HEK293 (cell line): ENCODE data around the gene ADRM1.

Experiments
- CTCF ChIA-PET: fragments of 350-600 bp; formaldehyde crosslinking; extraction: SDS; loops from one replicate; lab custom pipeline; 2021; ENCODE audit warnings: antibody characterized with exemption; lab: Yijun Ruan, JAX
- POLR2A ChIA-PET: fragments of 300-600 bp; formaldehyde crosslinking; extraction: SDS; loops from one replicate; lab custom pipeline; 2020; ENCODE audit warnings: antibody characterized with exemption, inconsistent platforms; lab: Yijun Ruan, JAX
- H3K27ac ChIP-seq: fragments of 200-500 bp; sonication (Bioruptor generic); 2 replicates; pipeline ENCODE4 v1.5.1; 2014; ENCODE audit warnings: low read depth, low read length, control low read depth, inconsistent platforms; ENCODE audit errors: extremely low read depth
- H3K36me3 ChIP-seq, 2 experiments: fragments of 200-500 bp in 1 of 2; sonication (Bioruptor generic) in 1 of 2; 1 replicate in 1 of 2; 2 replicates in 1 of 2; pipeline ENCODE4 v1.5.1; 2014 to 2017; ENCODE audit warnings: inconsistent platforms in 2 of 2, low read length in 2 of 2; ENCODE audit not compliant: control insufficient read depth in 2 of 2, insufficient read depth in 1 of 2
- H3K4me1 ChIP-seq: fragments of 200-500 bp; sonication (Bioruptor generic); 2 replicates; pipeline ENCODE4 v1.5.1; 2014; ENCODE audit warnings: mild to moderate bottlenecking, low read length, inconsistent platforms; ENCODE audit not compliant: control insufficient read depth, insufficient read depth
- H3K4me3 ChIP-seq: 2 replicates; pipeline ENCODE4 v1.5.1; 2011; ENCODE audit warnings: low read depth, mild to moderate bottlenecking, control low read depth, low read length, moderate library complexity
- H3K9me3 ChIP-seq: fragments of 200-500 bp; sonication (Bioruptor generic); 2 replicates; pipeline ENCODE4 v1.5.1; 2014; ENCODE audit warnings: low read depth, low read length, inconsistent platforms; ENCODE audit not compliant: control insufficient read depth, insufficient read depth
- EGR2 ChIP-seq: fragments of 450-650 bp; formaldehyde crosslinking; IDR thresholded peaks from 2 replicates; pipeline ENCODE4 v1.5.1; 2016; ENCODE audit warnings: low read depth, missing biosample characterization, missing genetic modification characterization
- GFI1B ChIP-seq: fragments of 450-650 bp; formaldehyde crosslinking; IDR thresholded peaks from 2 replicates; pipeline ENCODE4 v1.5.1; 2016; ENCODE audit warnings: missing biosample characterization, missing genetic modification characterization
- IKZF3 ChIP-seq: fragments of 450-650 bp; IDR thresholded peaks from 2 replicates; pipeline ENCODE4 v1.5.0; 2018; ENCODE audit warnings: missing biosample characterization, mild to moderate bottlenecking, missing genetic modification characterization, moderate library complexity
- ZBTB17 ChIP-seq: fragments of 450-650 bp; formaldehyde crosslinking; IDR thresholded peaks from 2 replicates; pipeline ENCODE4 v1.5.1; 2016; ENCODE audit warnings: missing biosample characterization, missing genetic modification characterization
- ZBTB48 ChIP-seq: fragments of 450-650 bp; formaldehyde crosslinking; IDR thresholded peaks from 2 replicates; pipeline ENCODE4 v1.5.1; 2016; ENCODE audit warnings: missing biosample characterization, missing genetic modification characterization
- ZBTB7A ChIP-seq: fragments of 450-650 bp; formaldehyde crosslinking; IDR thresholded peaks from 2 replicates; pipeline ENCODE4 v1.5.1; 2016; ENCODE audit warnings: low read depth, missing biosample characterization, missing genetic modification characterization
- ZBTB8A ChIP-seq: fragments of 450-650 bp; formaldehyde crosslinking; IDR thresholded peaks from 2 replicates; pipeline ENCODE4 v1.5.1; 2016; ENCODE audit warnings: missing biosample characterization, missing genetic modification characterization
- ZEB2 ChIP-seq: fragments of 450-650 bp; formaldehyde crosslinking; IDR thresholded peaks from 2 replicates; pipeline ENCODE4 v1.5.1; 2016; ENCODE audit warnings: missing biosample characterization, missing genetic modification characterization
- ZFP69B ChIP-seq: fragments of 450-650 bp; formaldehyde crosslinking; IDR thresholded peaks from 2 replicates; pipeline ENCODE4 v1.5.1; 2016; ENCODE audit warnings: missing biosample characterization, missing genetic modification characterization
- ZNF132 ChIP-seq: fragments of 450-650 bp; formaldehyde crosslinking; IDR thresholded peaks from 2 replicates; pipeline ENCODE4 v1.5.1; 2017; ENCODE audit warnings: missing biosample characterization, missing genetic modification characterization, borderline replicate concordance
- ZNF274 ChIP-seq, 2 experiments: fragments of 200-500 bp in 1 of 2; fragments of 450-650 bp in 1 of 2; sonication (Bioruptor generic) in 1 of 2; formaldehyde crosslinking in 1 of 2; IDR thresholded peaks; 2 replicates each; pipeline versions ENCODE4 v1.5.1 to v1.6.1; 2014 to 2016; ENCODE audit warnings: borderline replicate concordance in 1 of 2, inconsistent platforms in 1 of 2, low read length in 1 of 2, missing biosample characterization in 1 of 2, missing genetic modification characterization in 1 of 2
- ZNF596 ChIP-seq: fragments of 450-650 bp; IDR thresholded peaks from 2 replicates; pipeline ENCODE4 v1.5.0; 2018; ENCODE audit warnings: missing biosample characterization, mild to moderate bottlenecking, missing genetic modification characterization, moderate library complexity
- ZNF600 ChIP-seq: fragments of 450-650 bp; formaldehyde crosslinking; IDR thresholded peaks from 2 replicates; pipeline ENCODE4 v1.5.1; 2016; ENCODE audit warnings: missing biosample characterization, missing genetic modification characterization
- ZNF830 ChIP-seq: fragments of 450-650 bp; IDR thresholded peaks from 2 replicates; pipeline ENCODE4 v1.5.0; 2018; ENCODE audit warnings: missing biosample characterization, missing genetic modification characterization, low read depth, mild to moderate bottlenecking, moderate library complexity
- TF ChIP-seq, protein P1 (sequence below): fragments of 450-650 bp; IDR thresholded peaks from 2 replicates; pipeline ENCODE4 v1.5.1; 2018; ENCODE audit warnings: missing biosample characterization, mild to moderate bottlenecking, missing genetic modification characterization
- TF ChIP-seq, protein P2 (sequence below): fragments of 450-650 bp; formaldehyde crosslinking; IDR thresholded peaks from 2 replicates; pipeline ENCODE4 v1.5.1; 2016; ENCODE audit warnings: missing biosample characterization, missing genetic modification characterization
- TF ChIP-seq, protein P3 (sequence below): fragments of 450-650 bp; formaldehyde crosslinking; IDR thresholded peaks from 2 replicates; pipeline ENCODE4 v1.5.1; 2017; ENCODE audit warnings: missing biosample characterization, missing genetic modification characterization
- TF ChIP-seq, protein P4 (sequence below): fragments of 450-650 bp; formaldehyde crosslinking; optimal IDR thresholded peaks from 2 replicates; pipeline ENCODE3; 2016; ENCODE audit warnings: missing biosample characterization, mild to moderate bottlenecking, missing genetic modification characterization
- TF ChIP-seq, protein P5 (sequence below): fragments of 450-650 bp; formaldehyde crosslinking; conservative IDR thresholded peaks from 2 replicates; pipeline ENCODE4 v1.5.1; 2016; ENCODE audit warnings: low read depth, missing biosample characterization, missing genetic modification characterization
- TF ChIP-seq, protein P6 (sequence below): fragments of 450-650 bp; formaldehyde crosslinking; IDR thresholded peaks from 2 replicates; pipeline ENCODE4 v1.5.1; 2016; ENCODE audit warnings: missing biosample characterization, missing genetic modification characterization

Gene ADRM1, protein sequence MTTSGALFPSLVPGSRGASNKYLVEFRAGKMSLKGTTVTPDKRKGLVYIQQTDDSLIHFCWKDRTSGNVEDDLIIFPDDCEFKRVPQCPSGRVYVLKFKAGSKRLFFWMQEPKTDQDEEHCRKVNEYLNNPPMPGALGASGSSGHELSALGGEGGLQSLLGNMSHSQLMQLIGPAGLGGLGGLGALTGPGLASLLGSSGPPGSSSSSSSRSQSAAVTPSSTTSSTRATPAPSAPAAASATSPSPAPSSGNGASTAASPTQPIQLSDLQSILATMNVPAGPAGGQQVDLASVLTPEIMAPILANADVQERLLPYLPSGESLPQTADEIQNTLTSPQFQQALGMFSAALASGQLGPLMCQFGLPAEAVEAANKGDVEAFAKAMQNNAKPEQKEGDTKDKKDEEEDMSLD

DNA sequence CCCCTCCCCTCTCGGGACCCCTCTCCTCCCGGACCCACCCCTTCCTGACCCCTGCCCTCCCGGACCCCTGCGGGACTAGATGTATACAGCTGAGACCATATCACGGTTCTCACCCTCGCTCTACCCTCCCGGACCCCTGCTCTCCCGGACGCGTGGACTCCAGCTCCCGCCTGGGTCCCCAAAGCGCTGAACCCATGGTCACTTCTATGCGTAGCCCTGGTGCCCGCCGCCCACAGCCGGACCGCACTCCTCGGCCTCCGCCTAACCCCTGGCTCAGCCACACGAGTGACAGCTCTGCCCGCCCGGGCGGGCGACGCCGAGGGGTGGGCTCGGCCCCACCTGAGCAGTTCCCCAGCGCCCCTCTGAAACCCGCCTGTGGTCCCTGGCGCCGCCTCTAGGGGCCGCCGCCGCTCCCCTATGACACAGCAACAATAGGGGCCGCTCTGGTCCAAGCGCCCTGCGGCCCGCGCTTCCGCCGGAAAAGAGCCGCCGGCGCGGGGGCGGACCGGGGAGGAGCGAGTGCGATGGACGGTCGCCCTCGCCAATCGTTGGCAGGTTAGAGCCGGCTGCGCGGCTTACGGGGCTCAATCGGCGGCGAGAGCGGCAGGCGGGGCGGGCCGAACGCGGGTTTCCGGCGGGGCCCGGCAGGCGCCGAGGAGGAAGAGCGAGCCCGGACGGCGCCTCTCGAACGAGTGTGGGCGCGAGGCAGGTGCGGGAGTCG, at the start of gene ADRM1:
Gene ADRM1, plus strand, starts transcription at position 657 of the 721 bp plus-strand sequence. CDS start 572 bp downstream, outside the sequence.
- Histone ChIP-seq H3K4me3 (peak within 1 kb of the TSS; percentile 92), H3K9me3 (no peaks in the 10 kb centered on the region), H3K27ac (peak within 1 kb of the TSS; percentile 91), H3K36me3 (peaks cover 0 to 56% of the 10 kb centered on the region in 2 experiments; a peak in 1 of 3 replicates), H3K4me1 (peaks cover 8% of the 10 kb centered on the region)
- POLR2A ChIA-PET = interaction anchor here (0.6 to 1.2 kb wide), 9 partner anchors 48 to 489 kb away, joined by 3 to 15 read pairs (median 4); partner anchors contain the start of genes LAMA5 and RPS21
- CTCF ChIA-PET = interaction anchor here (0.6 to 1.1 kb wide), 7 partner anchors 66 to 197 kb away, joined by 3 to 10 read pairs (median 3); no protein-coding TSS in a partner anchor
- TF ChIP-seq, protein P1, sequence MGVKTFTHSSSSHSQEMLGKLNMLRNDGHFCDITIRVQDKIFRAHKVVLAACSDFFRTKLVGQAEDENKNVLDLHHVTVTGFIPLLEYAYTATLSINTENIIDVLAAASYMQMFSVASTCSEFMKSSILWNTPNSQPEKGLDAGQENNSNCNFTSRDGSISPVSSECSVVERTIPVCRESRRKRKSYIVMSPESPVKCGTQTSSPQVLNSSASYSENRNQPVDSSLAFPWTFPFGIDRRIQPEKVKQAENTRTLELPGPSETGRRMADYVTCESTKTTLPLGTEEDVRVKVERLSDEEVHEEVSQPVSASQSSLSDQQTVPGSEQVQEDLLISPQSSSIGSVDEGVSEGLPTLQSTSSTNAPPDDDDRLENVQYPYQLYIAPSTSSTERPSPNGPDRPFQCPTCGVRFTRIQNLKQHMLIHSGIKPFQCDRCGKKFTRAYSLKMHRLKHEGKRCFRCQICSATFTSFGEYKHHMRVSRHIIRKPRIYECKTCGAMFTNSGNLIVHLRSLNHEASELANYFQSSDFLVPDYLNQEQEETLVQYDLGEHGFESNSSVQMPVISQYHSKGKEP (tag by site-specific recombination) = peak; percentile 53; the same call in 1 of the 2 replicates
- TF ChIP-seq ZBTB48 (tag by site-specific recombination) = peak; percentile 80
- TF ChIP-seq, protein P2, sequence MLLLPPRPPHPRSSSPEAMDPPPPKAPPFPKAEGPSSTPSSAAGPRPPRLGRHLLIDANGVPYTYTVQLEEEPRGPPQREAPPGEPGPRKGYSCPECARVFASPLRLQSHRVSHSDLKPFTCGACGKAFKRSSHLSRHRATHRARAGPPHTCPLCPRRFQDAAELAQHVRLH = 0 out of 2 replicates have a peak, but pooled peaks have one; percentile 20
- TF ChIP-seq ZBTB7A (tag by site-specific recombination) = peak; percentile 95
- TF ChIP-seq, protein P3, sequence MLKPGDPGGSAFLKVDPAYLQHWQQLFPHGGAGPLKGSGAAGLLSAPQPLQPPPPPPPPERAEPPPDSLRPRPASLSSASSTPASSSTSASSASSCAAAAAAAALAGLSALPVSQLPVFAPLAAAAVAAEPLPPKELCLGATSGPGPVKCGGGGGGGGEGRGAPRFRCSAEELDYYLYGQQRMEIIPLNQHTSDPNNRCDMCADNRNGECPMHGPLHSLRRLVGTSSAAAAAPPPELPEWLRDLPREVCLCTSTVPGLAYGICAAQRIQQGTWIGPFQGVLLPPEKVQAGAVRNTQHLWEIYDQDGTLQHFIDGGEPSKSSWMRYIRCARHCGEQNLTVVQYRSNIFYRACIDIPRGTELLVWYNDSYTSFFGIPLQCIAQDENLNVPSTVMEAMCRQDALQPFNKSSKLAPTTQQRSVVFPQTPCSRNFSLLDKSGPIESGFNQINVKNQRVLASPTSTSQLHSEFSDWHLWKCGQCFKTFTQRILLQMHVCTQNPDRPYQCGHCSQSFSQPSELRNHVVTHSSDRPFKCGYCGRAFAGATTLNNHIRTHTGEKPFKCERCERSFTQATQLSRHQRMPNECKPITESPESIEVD = no peak
- no peak for TF ChIP-seq ZNF830 (tag by site-specific recombination)
- TF ChIP-seq EGR2 (tag by site-specific recombination) = peak; percentile 84
- TF ChIP-seq, protein P4, sequence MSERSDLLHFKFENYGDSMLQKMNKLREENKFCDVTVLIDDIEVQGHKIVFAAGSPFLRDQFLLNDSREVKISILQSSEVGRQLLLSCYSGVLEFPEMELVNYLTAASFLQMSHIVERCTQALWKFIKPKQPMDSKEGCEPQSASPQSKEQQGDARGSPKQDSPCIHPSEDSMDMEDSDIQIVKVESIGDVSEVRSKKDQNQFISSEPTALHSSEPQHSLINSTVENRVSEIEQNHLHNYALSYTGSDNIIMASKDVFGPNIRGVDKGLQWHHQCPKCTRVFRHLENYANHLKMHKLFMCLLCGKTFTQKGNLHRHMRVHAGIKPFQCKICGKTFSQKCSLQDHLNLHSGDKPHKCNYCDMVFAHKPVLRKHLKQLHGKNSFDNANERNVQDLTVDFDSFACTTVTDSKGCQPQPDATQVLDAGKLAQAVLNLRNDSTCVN (tag by site-specific recombination) = peak; percentile 78
- no peak for TF ChIP-seq ZNF274 (IDR thresholded peaks at IDR 0.05; ENCODE audit: low read length)
- no peak for TF ChIP-seq ZNF274 (tag by site-specific recombination; IDR thresholded peaks at IDR 0.05; ENCODE audit: borderline replicate concordance)
- peak; percentile 30; the same call in 1 of the 2 replicates for TF ChIP-seq ZNF596 (tag by site-specific recombination)
- TF ChIP-seq, protein P5, sequence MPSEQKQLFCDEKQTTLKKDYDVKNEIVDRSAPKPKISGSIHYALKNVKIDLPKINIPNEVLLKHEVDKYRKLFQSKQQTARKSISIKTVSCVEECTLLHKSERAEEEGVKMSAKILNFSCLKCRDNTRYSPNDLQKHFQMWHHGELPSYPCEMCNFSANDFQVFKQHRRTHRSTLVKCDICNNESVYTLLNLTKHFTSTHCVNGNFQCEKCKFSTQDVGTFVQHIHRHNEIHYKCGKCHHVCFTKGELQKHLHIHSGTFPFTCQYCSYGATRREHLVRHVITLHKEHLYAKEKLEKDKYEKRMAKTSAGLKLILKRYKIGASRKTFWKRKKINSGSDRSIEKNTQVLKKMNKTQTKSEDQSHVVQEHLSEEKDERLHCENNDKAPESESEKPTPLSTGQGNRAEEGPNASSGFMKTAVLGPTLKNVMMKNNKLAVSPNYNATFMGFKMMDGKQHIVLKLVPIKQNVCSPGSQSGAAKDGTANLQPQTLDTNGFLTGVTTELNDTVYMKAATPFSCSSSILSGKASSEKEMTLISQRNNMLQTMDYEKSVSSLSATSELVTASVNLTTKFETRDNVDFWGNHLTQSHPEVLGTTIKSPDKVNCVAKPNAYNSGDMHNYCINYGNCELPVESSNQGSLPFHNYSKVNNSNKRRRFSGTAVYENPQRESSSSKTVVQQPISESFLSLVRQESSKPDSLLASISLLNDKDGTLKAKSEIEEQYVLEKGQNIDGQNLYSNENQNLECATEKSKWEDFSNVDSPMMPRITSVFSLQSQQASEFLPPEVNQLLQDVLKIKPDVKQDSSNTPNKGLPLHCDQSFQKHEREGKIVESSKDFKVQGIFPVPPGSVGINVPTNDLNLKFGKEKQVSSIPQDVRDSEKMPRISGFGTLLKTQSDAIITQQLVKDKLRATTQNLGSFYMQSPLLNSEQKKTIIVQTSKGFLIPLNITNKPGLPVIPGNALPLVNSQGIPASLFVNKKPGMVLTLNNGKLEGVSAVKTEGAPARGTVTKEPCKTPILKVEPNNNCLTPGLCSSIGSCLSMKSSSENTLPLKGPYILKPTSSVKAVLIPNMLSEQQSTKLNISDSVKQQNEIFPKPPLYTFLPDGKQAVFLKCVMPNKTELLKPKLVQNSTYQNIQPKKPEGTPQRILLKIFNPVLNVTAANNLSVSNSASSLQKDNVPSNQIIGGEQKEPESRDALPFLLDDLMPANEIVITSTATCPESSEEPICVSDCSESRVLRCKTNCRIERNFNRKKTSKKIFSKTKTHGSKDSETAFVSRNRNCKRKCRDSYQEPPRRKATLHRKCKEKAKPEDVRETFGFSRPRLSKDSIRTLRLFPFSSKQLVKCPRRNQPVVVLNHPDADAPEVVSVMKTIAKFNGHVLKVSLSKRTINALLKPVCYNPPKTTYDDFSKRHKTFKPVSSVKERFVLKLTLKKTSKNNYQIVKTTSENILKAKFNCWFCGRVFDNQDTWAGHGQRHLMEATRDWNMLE = peak; percentile 51
- TF ChIP-seq GFI1B (tag by site-specific recombination) = no peak
- TF ChIP-seq ZFP69B (tag by site-specific recombination) = 0 out of 2 replicates have a peak, but pooled peaks have one; percentile 33
- TF ChIP-seq ZBTB8A (tag by site-specific recombination) = peak; percentile 88
- peak; percentile 84 for TF ChIP-seq ZEB2
- TF ChIP-seq, protein P6, sequence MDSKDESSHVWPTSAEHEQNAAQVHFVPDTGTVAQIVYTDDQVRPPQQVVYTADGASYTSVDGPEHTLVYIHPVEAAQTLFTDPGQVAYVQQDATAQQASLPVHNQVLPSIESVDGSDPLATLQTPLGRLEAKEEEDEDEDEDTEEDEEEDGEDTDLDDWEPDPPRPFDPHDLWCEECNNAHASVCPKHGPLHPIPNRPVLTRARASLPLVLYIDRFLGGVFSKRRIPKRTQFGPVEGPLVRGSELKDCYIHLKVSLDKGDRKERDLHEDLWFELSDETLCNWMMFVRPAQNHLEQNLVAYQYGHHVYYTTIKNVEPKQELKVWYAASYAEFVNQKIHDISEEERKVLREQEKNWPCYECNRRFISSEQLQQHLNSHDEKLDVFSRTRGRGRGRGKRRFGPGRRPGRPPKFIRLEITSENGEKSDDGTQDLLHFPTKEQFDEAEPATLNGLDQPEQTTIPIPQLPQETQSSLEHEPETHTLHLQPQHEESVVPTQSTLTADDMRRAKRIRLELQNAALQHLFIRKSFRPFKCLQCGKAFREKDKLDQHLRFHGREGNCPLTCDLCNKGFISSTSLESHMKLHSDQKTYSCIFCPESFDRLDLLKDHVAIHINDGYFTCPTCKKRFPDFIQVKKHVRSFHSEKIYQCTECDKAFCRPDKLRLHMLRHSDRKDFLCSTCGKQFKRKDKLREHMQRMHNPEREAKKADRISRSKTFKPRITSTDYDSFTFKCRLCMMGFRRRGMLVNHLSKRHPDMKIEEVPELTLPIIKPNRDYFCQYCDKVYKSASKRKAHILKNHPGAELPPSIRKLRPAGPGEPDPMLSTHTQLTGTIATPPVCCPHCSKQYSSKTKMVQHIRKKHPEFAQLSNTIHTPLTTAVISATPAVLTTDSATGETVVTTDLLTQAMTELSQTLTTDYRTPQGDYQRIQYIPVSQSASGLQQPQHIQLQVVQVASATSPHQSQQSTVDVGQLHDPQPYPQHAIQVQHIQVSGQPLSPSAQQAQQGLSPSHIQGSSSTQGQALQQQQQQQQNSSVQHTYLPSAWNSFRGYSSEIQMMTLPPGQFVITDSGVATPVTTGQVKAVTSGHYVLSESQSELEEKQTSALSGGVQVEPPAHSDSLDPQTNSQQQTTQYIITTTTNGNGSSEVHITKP (tag by site-specific recombination) = peak; percentile 0
- no peak for TF ChIP-seq ZNF132 (tag by site-specific recombination)
- TF ChIP-seq IKZF3 (tag by site-specific recombination) = no peak
- TF ChIP-seq ZNF600 = no peak
- TF ChIP-seq ZBTB17 (tag by site-specific recombination) = no peak
